Inflammatory macrophage (primary cell): Measurements from ENCODE around the gene ITGAD.
A peak's percentile ranks its signal among the peaks of the same experiment; 100 is the strongest.

ENCODE experiments used
- DNase-seq, 2 donors: peaks; one replicate each; pipeline ENCODE4 v3.0.0-alpha.2; 2020 to 2022
- total RNA-seq, 18 experiments: gene quantifications; one replicate each; lab custom pipeline; 2026; ENCODE audit warnings: mixed read lengths in 6 of 18, inconsistent platforms in 2 of 18; lab: John Stamatoyannopoulos, UW

Gene ITGAD
- total RNA-seq, result 0 to 1.6 (median 0.57) reads per million in 18 experiments

- no peak for DNase-seq
Measured at GRCh38 chr16:31393056-31393455, at the start of gene ITGAD. Gene ITGAD, plus strand, starts transcription at chr16:31393335. Its CDS starts 26 bp downstream, at chr16:31393361.

DNA sequence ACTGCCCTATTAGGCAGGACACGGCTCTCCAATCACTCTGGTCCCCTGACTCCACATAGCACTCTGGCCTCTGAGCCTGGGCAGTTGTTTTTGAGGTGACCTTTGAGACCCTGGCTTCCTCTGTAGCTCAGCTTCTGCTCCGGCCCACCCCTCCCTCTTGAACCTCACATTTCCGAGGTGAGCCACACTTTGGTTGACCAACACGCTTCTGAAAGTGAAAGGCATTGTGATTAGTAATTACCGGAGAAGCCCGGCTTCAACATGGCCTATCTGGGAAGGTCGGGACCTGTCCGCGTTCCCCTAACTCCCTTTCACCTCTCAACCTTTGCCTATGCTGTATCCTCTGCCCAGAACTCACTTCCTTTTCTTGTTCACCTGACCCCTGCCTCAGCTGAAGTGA lies 48.4 kb upstream of the ITGAD start:
- DNase-seq, result no peak

GRCh38 chr16:31347445-31347844 lies 45.7 kb upstream of the ITGAD start:
- peak; percentile 37 to 47 for DNase-seq

- DNase-seq, result peak; percentile 59 to 71
Measured at GRCh38 chr16:31348579-31348978, 44.6 kb upstream of the ITGAD start.

GRCh38 chr16:31350275-31351005 lies 42.7 kb upstream of the ITGAD start:
- DNase-seq, result peak; percentile 90 to 94

- peak; percentile 62 to 85 for DNase-seq
Measured at GRCh38 chr16:31351246-31351941, 41.7 kb upstream of the ITGAD start.

DNA sequence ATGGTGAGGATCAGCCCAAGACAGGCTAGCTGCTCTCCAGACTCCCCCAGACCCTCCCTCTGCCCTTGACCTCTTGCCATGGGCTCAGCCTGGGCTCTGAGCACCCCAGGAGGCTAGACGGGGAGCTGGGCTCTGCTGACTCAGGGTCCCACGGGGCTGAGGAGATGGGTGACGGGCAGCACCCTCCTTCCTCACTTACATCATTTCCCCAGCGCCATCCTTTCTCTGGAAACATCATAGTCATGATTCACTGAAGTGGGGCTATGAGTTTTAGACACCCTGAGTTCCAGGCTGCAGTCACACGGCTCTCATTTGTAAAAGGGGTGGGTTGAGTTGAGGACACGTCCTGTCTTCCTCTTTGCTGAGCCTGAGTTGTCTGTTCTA lies 41.2 kb upstream of the ITGAD start:
- DNase-seq, result peak; percentile 96

DNA sequence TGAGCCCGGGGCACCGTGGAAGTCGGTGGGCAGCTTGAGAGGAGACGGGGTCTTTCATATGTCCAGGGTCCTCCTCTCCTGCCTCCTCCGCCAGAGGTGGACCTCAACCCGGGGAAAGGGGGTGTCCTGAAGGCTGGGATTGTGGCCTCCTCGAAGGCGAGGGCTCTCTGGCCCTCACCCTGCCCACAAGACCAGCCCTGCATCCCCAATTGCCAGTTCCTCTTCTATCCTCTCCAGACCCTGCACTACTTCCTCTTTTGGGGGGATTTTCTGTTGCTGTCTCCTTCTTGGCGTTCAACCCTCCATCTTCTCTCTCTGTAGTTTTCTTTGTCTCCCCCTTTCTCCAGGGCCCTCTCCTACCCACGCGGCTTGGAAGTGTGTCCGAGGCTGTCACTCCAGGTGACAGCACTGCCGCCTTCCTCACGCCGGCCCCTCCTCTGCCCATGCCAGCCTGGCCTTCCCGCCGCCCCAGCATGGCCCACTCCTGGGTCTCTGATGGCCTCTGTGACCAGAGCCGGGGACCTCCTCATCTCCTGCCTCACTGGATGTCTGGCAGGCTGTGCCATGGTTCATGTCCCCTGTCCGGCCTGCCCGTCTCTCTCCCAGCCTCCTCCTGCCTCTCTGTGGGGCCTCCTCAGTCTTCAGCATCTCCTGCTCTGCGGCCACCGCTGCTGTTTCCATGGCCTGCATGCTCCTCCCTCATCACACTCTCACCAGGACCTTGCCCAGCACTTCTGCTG lies 40.6 kb upstream of the ITGAD start:
- peak; percentile 87 to 89 for DNase-seq

- DNase-seq, result peak; percentile 95 to 99
Measured at GRCh38 chr16:31354394-31355291, 38.5 kb upstream of the ITGAD start, which contains the start of gene ITGAX. Gene ITGAX, plus strand, starts transcription at chr16:31355176. Its CDS starts 79 bp downstream, at chr16:31355255.

GRCh38 chr16:31355431-31356100 lies 37.6 kb upstream of the ITGAD start:
- peak; percentile 23 to 47 for DNase-seq

GRCh38 chr16:31356566-31357323 lies 36.4 kb upstream of the ITGAD start:
- peak; percentile 41 to 75 for DNase-seq

DNA sequence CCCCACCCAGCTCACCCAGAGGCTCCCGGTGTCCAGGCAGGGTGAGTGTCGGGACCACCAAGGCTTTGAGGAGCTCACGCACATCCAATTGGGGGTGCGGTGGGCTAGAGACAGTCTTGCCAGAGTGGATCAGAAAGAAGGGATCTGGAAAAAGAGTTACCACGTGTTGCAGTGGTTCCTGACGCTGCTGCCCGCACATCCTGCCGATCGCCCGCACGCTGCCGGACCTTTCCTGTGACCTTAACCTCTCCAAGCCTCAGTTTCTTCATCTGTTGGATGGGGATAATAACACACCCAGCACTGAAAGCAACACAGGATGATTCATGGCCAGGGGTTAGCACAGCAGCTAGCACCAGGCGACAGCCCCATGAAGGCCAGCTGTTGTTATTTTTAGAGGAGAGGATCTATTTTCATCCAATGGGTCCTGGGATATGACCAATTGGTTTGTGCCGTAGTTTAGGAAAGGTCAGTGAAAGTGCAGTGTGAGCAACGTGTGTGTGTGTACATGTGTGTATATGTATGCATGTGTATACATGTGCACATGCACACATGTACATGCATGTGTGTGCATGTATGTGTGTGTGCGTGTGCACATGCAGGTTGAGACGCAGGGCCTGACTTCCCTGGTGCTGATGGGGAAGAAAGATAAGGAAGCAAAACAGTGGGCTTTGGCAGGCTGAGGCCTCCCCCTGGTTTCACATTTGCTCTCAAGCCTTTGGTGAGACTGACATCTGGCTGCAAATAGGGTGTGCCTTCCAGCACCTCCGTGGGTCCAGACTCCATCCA lies 35.6 kb upstream of the ITGAD start:
- peak; percentile 43 to 73 for DNase-seq

DNA sequence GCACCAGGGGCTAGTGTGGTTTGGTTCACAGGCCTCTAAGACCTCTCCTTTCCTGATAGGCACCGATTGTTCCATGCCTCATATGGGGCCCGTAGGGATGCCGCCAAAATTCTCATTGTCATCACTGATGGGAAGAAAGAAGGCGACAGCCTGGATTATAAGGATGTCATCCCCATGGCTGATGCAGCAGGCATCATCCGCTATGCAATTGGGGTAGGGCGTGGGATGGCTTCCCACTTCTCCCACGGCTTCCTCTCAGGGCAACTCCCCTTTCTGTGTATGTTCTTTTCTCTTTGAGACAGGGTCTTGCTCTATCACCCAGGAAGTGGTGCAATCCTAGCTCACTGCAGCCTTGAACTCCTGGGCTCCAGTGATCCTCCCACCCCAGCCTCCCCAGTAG lies 32.9 kb upstream of the ITGAD start:
- DNase-seq, result peak; percentile 81 to 94

DNA sequence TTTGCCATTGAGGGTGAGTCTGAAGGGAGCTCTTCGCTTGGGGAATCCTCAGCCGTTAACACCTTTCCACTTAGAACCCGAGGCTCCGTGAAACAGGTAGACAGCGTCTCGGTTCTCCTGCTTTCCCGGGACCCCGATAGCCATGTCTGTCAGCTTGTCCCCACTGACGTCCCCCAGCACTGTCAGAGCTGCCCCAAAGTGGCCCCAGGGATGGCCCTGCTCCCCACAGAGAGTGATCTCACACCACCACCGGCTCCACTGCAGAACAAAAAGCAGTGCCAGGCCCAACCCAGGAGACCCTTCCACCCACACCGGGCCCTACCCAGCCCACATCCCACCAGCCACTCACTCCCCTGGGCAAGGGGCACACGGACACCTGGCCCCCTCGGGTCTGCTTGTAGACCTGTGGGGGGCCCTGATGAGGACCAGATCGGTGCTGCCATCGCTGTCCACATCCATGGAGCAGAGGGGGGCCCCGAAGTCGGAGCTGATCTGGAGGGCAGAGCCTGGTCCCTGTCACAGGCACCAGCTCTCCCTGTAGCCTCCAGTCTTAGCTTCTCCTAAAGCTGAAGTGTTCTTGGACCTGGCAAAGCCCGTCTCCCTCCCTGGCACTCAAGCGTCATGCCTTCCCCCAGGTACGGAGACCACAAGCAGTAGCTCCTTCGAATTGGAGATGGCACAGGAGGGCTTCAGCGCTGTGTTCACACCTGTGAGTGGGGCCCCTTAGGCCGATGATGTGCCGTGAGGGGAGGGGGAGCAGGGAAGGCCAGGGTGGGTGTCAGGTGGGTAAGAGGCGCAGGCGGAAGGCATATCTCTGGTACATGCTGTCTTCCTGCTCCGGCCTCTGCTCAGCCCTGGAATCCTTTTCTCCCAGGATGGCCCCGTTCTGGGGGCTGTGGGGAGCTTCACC lies 31.7 kb upstream of the ITGAD start:
- DNase-seq, result no peak

GRCh38 chr16:31362476-31363405 lies 30.4 kb upstream of the ITGAD start:
- DNase-seq, result no peak

DNA sequence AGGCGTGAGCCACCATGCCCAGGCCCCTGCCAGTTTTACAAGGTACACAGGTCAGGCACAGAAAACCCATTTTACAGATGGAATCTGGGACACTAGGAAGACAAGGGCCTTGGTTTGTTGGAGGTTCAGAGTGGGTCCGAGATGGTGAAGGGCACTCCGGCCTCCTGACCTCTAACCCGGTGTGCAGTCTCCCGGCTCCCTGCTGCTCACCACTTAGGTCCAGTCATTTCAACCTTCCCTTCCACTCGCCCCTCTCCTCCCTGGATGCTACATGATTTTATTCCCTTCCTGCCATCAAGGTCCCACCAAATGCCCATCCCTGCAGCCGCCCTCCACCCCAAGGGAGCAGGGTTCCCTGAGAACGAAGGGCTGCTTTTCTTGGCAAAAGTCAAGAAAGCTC lies 29.4 kb upstream of the ITGAD start:
- DNase-seq, result no peak

DNA sequence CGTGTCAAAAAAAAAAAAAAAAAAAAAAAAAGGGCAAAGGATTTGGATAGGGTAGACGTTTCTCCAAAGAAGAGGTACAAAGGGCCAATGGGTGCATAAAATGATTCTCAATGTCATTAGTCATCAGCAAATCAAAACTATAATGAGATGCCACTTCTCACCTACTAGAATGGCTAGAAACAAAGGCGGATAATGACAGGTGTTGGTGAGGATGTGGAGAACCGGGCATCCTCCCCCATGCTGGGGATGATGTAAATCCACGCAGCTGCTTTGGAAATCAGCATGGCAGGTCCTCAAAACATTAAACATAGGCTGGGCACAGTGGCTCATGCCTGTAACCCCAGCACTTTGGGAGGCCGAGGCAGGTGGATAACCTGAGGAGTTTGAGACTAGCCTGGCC lies 28.7 kb upstream of the ITGAD start:
- no peak for DNase-seq
